GM23338 (cell line): ENCODE data around the gene ROR1. TPM values are rescaled to one million over a fixed set of nuclear protein-coding genes. Genes with fewer than 3 reads are reported as not detected.

Experiments
- ATAC-seq: fragments of 200-7000 bp; cut with Tn5 transposase; 3 replicates; pipeline ENCODE4 v1.9.1; 2020
- DNase-seq: peaks from one replicate; pipeline ENCODE4 v3.0.0-alpha.2; 2015; ENCODE audit warnings: low spot score
- H2AFZ ChIP-seq: fragments of 200-600 bp; sonication (generic); 2 replicates; pipeline ENCODE4 v1.8.0; 2016; ENCODE audit warnings: antibody characterized with exemption, mild to moderate bottlenecking, moderate library complexity
- H3F3A ChIP-seq: fragments of 200-600 bp; sonication (generic); replicated peaks from 2 replicates; pipeline ENCODE4 v1.8.0; 2017; ENCODE audit warnings: antibody characterized with exemption, mixed run types, low read depth
- H3K27ac ChIP-seq: fragments of 200-600 bp; sonication (generic); 2 replicates; pipeline ENCODE4 v1.6.1; 2016; ENCODE audit warnings: low read depth
- H3K27me3 ChIP-seq: fragments of 200-600 bp; sonication (generic); 2 replicates; pipeline ENCODE4 v1.8.0; 2016; ENCODE audit warnings: mild to moderate bottlenecking, mixed run types, moderate library complexity; ENCODE audit not compliant: insufficient read depth
- H3K36me3 ChIP-seq: fragments of 200-600 bp; sonication (generic); 2 replicates; pipeline ENCODE4 v1.8.0; 2016; ENCODE audit warnings: mild to moderate bottlenecking; ENCODE audit not compliant: insufficient read depth
- H3K4me1 ChIP-seq: fragments of 200-600 bp; sonication (generic); 2 replicates; pipeline ENCODE4 v1.8.0; 2016; ENCODE audit warnings: mild to moderate bottlenecking, moderate library complexity; ENCODE audit not compliant: insufficient read depth
- H3K4me2 ChIP-seq: fragments of 200-600 bp; sonication (generic); 2 replicates; pipeline ENCODE4 v1.7.1; 2017; ENCODE audit warnings: mixed run types
- H3K4me3 ChIP-seq: fragments of 200-600 bp; sonication (generic); 2 replicates; pipeline ENCODE4 v1.6.1; 2016; ENCODE audit warnings: mixed run types
- H3K79me2 ChIP-seq: fragments of 200-600 bp; sonication (generic); replicated peaks from 2 replicates; pipeline ENCODE4 v1.8.0; 2017; ENCODE audit warnings: mild to moderate bottlenecking; ENCODE audit not compliant: insufficient read depth
- H3K9me2 ChIP-seq: fragments of 200-600 bp; sonication (generic); 2 replicates; pipeline ENCODE4 v1.8.0; 2017; ENCODE audit not compliant: insufficient read depth
- H4K20me1 ChIP-seq: fragments of 200-600 bp; sonication (generic); replicated peaks from 2 replicates; pipeline ENCODE4 v1.8.0; 2017; ENCODE audit warnings: mild to moderate bottlenecking; ENCODE audit not compliant: insufficient read depth
- H3K27ac Mint-ChIP-seq: 2 replicates; pipeline ENCODE4 v1.8.0; 2020; ENCODE audit warnings: inconsistent platforms, mild to moderate bottlenecking, moderate library complexity, mixed read lengths
- H3K27me3 Mint-ChIP-seq: 3 replicates; pipeline ENCODE4 v1.8.0; 2022; ENCODE audit warnings: low read depth, mild to moderate bottlenecking, moderate library complexity, mixed read lengths, inconsistent platforms; ENCODE audit not compliant: insufficient read depth, poor library complexity
- H3K36me3 Mint-ChIP-seq: 3 replicates; pipeline ENCODE4 v1.8.0; 2021; ENCODE audit warnings: low read depth, mild to moderate bottlenecking, inconsistent platforms, moderate library complexity, mixed read lengths
- H3K4me1 Mint-ChIP-seq: 3 replicates; pipeline ENCODE4 v1.8.0; 2020; ENCODE audit warnings: mild to moderate bottlenecking, inconsistent platforms, mixed read lengths
- H3K4me3 Mint-ChIP-seq: 3 replicates; pipeline ENCODE4 v1.8.0; 2021; ENCODE audit warnings: moderate library complexity, mild to moderate bottlenecking, inconsistent platforms, mixed read lengths
- H3K9me3 Mint-ChIP-seq: 3 replicates; pipeline ENCODE4 v1.8.0; 2020; ENCODE audit warnings: moderate library complexity, mild to moderate bottlenecking, inconsistent platforms, mixed read lengths
- CREB1 ChIP-seq: fragments of 250-450 bp; sonication (Bioruptor Pico); IDR thresholded peaks from 2 replicates; pipeline ENCODE4 v1.5.0; 2020; ENCODE audit warnings: low read depth, mild to moderate bottlenecking, moderate library complexity
- CTCF ChIP-seq, 2 experiments: fragments of 200-600 bp in 1 of 2; sonication (generic) in 1 of 2; conservative IDR thresholded peaks; 2 replicates each; pipeline versions ENCODE4 v1.5.1 to v1.6.1; 2016 to 2017; ENCODE audit warnings: antibody characterized with exemption in 2 of 2, low read depth in 2 of 2, mild to moderate bottlenecking in 2 of 2, moderate library complexity in 1 of 2
- EZH2 ChIP-seq: fragments of 200-600 bp; sonication (generic); IDR thresholded peaks from one replicate; pipeline ENCODE4 v1.8.0; 2017; ENCODE audit warnings: antibody characterized with exemption, mild to moderate bottlenecking, low read depth; ENCODE audit not compliant: unreplicated experiment
- POLR2AphosphoS5 ChIP-seq: IDR thresholded peaks from 2 replicates; pipeline ENCODE4 v1.6.1; 2016; ENCODE audit warnings: antibody characterized with exemption, low read depth
- ZNF114 ChIP-seq: fragments of 250-450 bp; sonication (Bioruptor Pico); IDR thresholded peaks from 2 replicates; pipeline ENCODE4 v1.5.0; 2020; ENCODE audit warnings: mild to moderate bottlenecking, moderate library complexity
- ZNF331 ChIP-seq: fragments of 250-450 bp; sonication (Bioruptor Pico); IDR thresholded peaks from 2 replicates; pipeline ENCODE4 v1.5.0; 2020; ENCODE audit warnings: low read depth, mild to moderate bottlenecking, moderate library complexity
- polyA plus RNA-seq: library from polyadenylated mRNA; unstranded; fragments of >200 nt; fragmentation: Nextera tagmentation; extraction: Ambion mirVana; gene quantifications from 2 replicates; pipeline ENCODE4 v1.2.1, GENCODE V29; 2016
- total RNA-seq: library from RNA; depleted of rRNA; stranded (reverse); fragments of >200 nt; shearing (Covaris generic); gene quantifications from 2 replicates; pipeline ENCODE4 v1.2.3, GENCODE V29; 2014
- TF ChIP-seq, protein P1 (sequence below): IDR thresholded peaks from one replicate; pipeline ENCODE4 v1.6.1; 2018; ENCODE audit warnings: antibody characterized with exemption; ENCODE audit not compliant: unreplicated experiment

ROR1 gene
- total and polyA plus RNA-seq, 2 experiments from 2014 or later, result 59.7 to 96.0 TPM

DNA sequence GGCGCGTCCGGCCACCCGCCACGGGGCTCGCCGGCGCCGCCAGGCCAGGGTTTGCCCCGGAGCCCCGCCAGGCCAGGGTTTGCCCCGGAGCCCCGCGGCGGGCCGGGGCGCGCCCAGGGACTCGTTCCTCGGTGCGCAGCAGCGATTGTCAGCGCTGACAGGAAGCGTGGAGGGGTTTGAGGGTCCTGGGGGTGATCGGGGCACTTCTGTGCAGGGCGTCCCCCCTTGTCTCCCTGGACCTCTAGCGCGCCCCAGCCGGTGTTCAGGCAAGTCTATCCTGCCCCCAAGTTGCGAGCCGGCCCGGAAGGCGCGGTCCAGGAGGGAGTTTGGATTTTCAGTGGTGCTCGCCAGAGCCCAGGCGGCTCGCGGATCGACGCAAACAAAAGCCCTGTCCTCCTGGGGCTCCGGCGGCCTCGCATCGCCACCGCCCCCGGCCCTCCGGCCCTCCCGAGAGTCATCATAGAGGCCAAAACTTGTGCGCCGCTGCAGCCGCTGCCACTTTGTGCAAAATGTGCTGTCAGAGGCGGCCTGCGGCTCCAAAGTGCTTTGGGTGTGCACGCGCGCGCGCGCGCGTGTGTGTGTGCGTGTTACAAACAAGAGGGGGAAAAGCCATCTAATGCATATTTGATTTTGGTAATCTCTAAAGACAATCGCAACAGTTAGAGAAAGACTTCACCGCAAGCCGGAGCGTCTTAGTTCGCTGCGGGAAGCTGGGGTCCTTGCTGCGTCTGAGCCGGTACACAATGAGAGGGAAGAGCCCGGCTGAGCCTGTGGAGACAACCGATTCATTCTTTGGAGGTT, 1.0 kb downstream of the ROR1 start:
- peaks cover 59% of the 10 kb centered on the region for H3K4me1 ChIP-seq
- H3K27me3 ChIP-seq, result no peaks in the 10 kb centered on the region
- Mint-ChIP-seq H3K27ac (peak overlapping the region; percentile 96), H3K4me3 (peak overlapping the region; percentile 97), H3K4me1 (peaks cover 58% of the 10 kb centered on the region), H3K27me3 (peaks cover 14% of the 10 kb centered on the region), H3K9me3 (no peaks in the 10 kb centered on the region; the same call in 2 of the 3 replicates), H3K36me3 (peaks cover 7% of the 10 kb centered on the region; the same call in 1 of the 3 replicates)
- H3K36me3 ChIP-seq, result no peaks in the 10 kb centered on the region
- no peaks in the 10 kb centered on the region for H3K9me2 ChIP-seq
- TF ChIP-seq CREB1 (CRISPR knock-in tag), result 0 out of 2 replicates have a peak, but pooled peaks have one; percentile 16
- TF ChIP-seq CTCF (conservative IDR thresholded peaks at IDR 0.05; ENCODE audit: low read depth in 2 of 2), result 0 out of 4 replicates have a peak, but pooled peaks of 1 of the 2 experiments have one; percentile 7
- TF ChIP-seq POLR2AphosphoS5, result no peak
- H3K79me2 ChIP-seq, result peaks cover 40% of the 10 kb centered on the region
- H3K4me3 ChIP-seq, result peak overlapping the region; percentile 72
- no peak overlapping the region for H2AFZ ChIP-seq
- H3K4me2 ChIP-seq, result peak overlapping the region; percentile 77
- 0 out of 2 replicates have a peak, but pooled peaks cover 6% of the 10 kb centered on the region for H3F3A ChIP-seq
- DNase-seq (peak; percentile 87), ATAC-seq (peak; percentile 65)
- no peaks in the 10 kb centered on the region; the same call in 1 of the 2 replicates for H4K20me1 ChIP-seq
- H3K27ac ChIP-seq, result peak overlapping the region; percentile 98

DNA sequence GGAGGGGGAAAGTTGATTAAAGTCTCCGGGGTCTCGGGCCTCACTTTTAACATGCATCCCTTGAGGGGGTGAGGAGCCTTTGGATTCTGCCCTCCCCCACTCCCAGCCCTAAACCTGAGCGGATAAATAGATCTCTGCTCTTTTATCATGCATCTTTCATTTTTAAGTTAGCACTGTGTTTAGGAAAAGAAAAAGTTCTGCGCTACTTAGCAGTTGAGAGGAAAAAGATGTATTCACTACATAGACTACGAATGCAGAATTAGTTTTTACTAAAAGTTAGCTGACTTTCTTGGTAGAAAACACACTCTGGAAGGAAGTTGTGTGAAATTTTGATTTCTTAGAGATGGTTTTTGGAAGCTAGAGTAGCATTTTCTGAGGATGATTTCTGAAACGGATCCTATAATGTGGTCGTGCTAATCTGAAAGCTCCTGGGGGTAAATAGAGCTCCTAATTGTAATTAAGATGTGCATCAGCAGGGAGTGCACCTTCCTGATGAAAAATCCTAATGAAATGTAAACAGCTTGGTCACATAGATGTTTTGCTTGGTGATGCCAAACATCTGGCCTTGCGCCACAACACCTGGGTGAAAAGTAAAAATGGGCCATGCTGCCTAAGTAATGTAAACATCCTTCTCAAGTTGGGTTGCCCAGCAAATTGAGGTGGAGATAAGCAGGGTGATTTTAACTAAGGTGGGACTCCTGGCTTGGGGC, 1.8 kb downstream of the ROR1 start:
- no peaks in the 10 kb centered on the region for H3K27me3 ChIP-seq
- peaks cover 6% of the 10 kb centered on the region; the same call in 1 of the 2 replicates for H3F3A ChIP-seq
- peaks cover 66% of the 10 kb centered on the region for H3K4me1 Mint-ChIP-seq
- peak overlapping the region; percentile 97 for H3K4me3 Mint-ChIP-seq
- peaks cover 14% of the 10 kb centered on the region for H3K27me3 Mint-ChIP-seq
- peak overlapping the region; percentile 72 for H3K4me3 ChIP-seq
- no peaks in the 10 kb centered on the region; the same call in 2 of the 3 replicates for H3K9me3 Mint-ChIP-seq
- peak overlapping the region; percentile 77 for H3K4me2 ChIP-seq
- peaks cover 7% of the 10 kb centered on the region; the same call in 1 of the 3 replicates for H3K36me3 Mint-ChIP-seq
- H4K20me1 ChIP-seq, result no peaks in the 10 kb centered on the region; the same call in 1 of the 2 replicates
- peaks cover 47% of the 10 kb centered on the region for H3K79me2 ChIP-seq
- no peak for DNase-seq
- no peaks in the 10 kb centered on the region for H3K36me3 ChIP-seq
- H3K27ac Mint-ChIP-seq, result peak overlapping the region; percentile 96
- H3K27ac ChIP-seq, result peak overlapping the region; percentile 98
- peaks cover 66% of the 10 kb centered on the region for H3K4me1 ChIP-seq
- no peak overlapping the region for H2AFZ ChIP-seq
- peak; percentile 4 for ATAC-seq
- no peaks in the 10 kb centered on the region for H3K9me2 ChIP-seq
- TF ChIP-seq EZH2, result no peak
- TF ChIP-seq ZNF331, result no peak
- TF ChIP-seq ZNF114, result no peak
- TF ChIP-seq, protein P1, sequence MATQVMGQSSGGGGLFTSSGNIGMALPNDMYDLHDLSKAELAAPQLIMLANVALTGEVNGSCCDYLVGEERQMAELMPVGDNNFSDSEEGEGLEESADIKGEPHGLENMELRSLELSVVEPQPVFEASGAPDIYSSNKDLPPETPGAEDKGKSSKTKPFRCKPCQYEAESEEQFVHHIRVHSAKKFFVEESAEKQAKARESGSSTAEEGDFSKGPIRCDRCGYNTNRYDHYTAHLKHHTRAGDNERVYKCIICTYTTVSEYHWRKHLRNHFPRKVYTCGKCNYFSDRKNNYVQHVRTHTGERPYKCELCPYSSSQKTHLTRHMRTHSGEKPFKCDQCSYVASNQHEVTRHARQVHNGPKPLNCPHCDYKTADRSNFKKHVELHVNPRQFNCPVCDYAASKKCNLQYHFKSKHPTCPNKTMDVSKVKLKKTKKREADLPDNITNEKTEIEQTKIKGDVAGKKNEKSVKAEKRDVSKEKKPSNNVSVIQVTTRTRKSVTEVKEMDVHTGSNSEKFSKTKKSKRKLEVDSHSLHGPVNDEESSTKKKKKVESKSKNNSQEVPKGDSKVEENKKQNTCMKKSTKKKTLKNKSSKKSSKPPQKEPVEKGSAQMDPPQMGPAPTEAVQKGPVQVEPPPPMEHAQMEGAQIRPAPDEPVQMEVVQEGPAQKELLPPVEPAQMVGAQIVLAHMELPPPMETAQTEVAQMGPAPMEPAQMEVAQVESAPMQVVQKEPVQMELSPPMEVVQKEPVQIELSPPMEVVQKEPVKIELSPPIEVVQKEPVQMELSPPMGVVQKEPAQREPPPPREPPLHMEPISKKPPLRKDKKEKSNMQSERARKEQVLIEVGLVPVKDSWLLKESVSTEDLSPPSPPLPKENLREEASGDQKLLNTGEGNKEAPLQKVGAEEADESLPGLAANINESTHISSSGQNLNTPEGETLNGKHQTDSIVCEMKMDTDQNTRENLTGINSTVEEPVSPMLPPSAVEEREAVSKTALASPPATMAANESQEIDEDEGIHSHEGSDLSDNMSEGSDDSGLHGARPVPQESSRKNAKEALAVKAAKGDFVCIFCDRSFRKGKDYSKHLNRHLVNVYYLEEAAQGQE, result no peak
- TF ChIP-seq CREB1 (CRISPR knock-in tag), result no peak
- no peak for TF ChIP-seq POLR2AphosphoS5
